Measurements from ENCODE around the gene EFNA5.

Gene EFNA5

DNA sequence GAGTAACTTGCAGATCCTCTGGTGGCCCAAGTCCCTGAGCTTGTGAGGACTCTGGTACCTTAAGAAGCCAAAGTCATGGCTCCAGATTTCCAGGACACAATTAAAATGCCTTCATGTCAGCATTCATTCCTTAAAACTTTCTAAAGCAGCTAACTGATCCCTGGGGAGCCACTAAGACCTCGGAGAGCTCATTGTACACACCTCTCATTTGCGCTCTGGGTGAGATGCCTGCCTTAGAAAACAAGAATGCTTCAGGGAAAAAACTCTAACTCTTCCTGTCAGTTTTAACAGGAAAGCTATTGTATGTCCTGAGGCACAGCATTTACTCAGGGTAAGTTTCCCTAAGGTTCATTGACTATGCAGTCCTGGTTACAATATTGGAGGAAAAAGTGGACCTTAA lies 285.0 kb downstream of the EFNA5 start:
- DNase-seq: no peak

DNA sequence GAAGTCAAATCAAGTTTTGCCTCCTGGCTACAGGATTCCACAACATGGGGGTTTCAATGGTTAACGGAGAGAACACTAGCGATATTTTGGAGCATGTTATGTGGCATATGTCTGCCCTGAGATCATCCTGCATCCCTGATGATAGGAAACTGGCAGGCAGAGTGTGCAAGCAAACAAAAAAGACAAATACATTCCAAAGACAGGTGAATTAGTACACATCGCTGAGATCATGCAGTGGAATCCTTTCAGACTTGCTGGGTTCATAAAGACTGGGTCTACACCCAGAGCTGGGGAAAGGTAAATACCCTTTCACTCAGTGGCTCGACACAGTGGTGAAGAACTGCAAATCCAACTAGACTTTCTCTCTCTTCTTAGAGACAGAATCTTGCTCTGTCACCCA lies 286.5 kb downstream of the EFNA5 start:
- DNase-seq: no peak

DNA sequence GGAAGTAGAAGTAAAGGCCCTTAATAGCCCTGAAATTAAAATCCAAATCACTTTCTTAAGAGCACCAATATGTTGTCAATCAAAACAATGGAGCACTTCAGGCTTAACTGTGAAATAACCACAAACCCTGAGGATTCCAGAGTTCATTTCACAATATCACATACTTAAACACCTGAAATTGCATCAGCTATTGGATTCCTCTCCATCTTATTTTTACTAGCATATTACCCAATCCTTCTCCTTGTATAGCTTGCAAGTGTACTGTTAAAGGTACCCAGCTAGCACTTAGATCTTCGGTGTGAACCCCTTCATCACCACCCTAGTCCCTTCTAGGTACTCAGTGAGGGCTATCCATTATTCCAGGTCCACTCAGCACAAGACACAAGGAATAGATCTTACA lies 287.3 kb downstream of the EFNA5 start:
- DNase-seq: no peak

DNA sequence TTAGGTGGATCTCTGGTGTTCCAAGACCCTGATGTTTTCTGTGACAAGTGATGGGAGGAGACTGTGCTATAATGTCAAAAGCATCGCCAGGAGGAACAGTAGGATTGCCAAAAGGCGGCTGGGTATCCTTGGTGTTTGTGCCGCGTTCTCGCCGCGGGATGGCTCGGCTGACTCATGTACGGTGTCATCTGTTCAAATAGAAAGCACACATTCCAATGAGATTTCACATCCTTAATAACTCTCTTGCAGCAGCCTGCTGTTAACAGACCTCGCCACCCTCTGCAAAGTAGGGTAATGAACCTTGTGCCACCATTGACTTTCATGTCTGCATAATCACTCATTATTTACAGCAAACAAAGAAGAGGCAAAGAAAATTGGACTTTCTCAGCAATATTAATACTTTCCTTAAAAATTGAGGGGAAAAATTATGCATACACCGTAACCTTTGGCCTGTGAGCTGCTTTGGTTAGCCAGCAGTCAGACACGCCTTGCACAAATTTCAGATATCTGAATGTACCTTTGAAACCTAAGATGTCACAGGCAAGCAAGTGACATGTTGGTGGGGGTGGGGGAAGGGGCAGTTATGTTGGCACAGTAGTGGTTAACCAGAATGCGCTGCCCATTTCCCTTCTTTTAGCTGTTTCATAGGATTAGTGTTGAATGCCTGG lies 289.4 kb downstream of the EFNA5 start:
- DNase-seq: no peak

DNA sequence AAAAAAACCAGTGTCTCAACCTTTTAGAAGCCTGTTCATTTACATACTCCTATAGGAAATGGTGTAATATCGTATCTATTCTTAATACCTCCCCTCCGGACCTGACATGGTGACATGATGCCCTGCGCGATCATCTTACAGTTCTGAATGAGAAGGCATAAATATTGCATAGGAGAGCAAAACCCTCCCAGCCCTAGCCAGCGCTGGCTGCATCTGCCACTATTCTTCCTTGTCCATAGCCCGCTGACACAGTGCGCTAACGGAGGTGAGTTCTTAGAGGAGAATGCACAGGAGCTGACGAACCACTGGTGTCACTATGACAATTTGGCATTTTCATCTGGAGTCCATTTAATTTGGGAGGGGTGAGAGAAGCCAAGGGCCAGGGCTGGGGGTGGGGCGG lies 290.1 kb downstream of the EFNA5 start:
- no peak for DNase-seq

DNA sequence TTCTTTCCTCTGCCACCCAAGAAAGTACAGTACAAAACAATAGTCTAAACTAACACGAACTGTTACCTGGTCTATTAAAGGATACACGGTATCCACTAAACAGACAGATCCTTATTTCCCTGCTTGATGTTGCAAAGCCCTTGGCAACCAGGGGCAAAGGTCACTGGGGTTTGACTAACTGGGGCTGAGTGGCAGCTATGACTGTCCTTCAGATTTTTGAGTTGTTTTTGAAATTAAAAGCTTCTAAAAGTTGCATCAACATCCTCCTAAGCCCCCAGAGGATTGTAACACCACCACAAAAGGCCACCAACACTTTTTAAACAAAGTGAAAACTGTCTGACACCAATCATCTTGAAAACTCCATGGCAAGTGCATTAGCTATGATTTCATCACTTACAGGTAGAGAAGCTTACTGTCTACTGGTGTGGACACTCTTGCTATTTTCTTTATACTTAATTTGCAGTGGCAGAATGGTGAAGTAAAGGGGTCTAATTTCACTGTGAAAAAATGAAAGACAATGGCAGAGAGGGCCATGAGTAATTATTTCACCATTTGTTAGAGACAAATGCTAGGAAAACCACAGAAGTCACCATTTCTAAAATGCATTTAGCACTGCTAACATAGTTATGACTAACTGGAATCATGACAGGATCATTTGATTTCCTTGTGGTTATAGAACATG lies 292.4 kb downstream of the EFNA5 start:
- no peak for DNase-seq

DNA sequence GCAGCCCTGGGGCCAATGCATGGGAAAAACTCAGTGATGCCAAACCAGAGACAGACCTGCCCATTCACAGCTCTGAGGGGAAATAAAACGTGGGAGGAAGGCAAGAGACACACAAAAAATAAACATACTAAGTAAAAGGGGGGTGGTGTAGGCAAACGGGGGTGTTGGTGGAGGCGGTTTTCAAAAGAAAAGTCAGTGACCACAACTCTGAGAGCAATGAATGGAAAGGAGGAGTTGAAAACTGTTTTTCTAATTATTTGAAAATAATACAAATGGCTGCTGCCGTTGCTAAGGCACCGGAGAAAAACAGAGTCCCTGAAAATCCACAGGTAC lies 293.5 kb downstream of the EFNA5 start:
- DNase-seq: no peak

DNA sequence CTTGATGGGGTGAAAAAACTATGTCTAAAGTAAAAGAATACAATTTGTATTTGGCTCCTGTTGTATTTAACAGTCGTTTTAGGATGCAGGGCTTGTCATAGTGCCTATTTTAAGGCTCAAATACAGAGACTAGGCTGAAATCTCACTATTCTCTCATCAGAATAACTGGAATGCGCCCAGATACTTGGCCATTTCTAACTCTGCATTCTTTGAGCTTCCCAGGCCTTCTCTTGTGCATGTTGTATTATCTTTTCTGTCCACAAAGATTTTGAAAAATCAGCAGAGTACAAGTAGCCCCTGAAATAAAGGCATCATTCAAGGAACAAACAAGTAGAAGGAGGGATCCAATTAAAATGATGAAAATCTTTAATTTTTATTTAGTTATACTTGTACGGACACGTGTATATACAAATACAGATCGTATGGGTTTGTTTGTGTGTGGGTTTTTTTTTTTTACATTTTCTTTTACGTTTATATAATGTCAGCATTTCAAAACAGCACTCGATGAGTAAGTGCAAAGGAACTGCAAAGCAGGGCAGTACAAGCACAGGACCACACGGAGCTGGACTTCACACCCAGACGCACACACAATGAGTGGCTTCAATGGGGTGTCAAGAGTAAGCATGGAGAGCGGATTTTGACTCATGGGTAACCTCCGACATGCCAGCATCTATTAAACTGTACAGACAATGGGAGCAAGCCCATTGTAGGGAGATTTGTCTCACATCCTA lies 294.0 kb downstream of the EFNA5 start:
- DNase-seq: no peak

DNA sequence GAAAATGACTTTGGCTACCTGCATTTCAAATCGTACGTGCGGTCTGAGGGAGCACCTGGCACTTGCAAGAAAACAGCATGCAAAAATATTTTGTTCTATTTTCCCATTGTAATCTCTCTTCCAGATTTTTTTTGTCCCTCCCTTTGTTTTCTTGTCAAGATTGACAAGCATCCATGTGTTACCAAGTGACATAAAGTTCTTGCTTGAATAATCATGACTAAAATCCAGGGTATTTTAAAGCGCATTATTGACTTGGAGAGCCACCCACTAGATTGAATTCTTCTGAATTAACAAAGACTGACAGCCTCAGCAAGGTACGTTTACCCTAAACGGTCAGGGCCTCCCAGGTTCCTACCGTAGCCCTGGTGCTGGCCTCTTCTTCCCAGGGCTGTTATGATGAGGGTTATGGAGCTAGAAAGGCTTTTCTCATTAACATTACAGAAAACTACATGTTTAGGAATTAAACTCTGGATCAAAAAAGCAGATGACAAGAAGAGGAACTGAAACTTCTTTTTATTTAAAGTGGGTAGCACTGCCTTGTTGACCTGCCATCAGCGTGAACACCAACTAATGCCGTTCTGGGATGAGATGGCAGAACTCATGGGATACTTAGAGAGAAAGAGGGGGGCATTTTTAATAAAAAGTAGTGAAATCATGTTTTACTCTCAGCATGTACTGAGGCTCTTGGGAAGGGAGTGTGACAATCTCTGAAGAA lies 297.0 kb downstream of the EFNA5 start:
- DNase-seq: no peak

DNA sequence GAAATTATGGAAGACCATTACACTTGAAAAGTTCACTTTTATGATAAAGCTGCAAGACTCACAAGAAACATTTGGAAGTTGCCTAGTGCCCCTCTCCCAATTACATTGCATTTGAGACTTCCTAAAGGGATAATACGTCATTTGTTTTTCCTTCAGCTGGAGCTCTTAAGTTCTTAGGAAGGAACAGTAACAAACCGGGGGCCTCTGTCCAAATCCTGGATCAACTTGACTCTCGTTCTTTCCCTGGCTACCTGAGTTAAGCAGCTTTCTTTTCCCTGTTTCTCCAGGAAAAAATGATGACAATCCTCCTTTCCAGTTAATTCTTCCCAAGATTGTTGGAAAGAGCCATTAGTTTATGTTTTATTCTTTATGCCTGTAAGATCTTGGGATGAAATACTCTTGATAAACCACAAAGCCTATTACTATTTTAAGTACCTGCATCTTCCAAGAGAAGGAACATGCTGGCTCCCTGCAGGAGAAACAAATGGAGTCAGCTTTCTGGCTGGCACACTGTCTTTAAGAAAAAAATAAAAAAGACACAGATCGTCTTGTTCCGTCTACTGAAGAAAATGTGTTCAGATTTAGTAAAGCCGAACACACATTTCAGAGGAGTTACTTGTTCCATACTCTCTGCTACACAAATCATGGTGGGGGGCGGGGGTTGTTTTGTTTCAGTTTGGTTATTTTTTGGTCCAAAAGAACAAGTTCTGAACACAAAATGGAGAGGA lies 297.9 kb downstream of the EFNA5 start:
- DNase-seq: no peak

DNA sequence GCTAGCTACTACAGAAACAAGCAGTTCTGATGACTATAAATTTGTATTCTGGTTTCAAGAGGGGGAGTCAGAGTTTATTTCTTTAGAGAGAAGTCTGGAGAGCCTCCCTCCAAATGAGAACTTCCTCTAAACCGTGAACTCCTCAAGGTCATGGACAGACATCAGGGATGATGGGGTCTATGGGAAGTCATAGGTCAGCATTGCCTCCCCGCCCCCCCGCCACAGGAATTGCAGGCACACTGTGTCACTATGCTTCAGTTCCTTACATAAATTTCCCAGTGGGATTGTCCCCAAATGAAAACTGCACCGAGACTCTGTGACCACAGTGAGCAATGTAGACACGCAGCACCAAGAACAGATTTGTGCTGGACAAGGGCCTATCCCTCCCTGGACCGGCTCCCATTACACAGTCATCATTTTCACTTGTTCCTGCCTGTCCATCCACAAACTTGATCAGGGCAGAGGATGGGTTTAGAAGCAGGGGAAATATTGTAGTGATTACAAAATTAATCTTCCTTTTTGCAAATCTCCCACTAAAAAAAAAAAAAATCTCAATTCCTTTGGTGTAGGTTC lies 300.3 kb downstream of the EFNA5 start:
- no peak for DNase-seq

DNA sequence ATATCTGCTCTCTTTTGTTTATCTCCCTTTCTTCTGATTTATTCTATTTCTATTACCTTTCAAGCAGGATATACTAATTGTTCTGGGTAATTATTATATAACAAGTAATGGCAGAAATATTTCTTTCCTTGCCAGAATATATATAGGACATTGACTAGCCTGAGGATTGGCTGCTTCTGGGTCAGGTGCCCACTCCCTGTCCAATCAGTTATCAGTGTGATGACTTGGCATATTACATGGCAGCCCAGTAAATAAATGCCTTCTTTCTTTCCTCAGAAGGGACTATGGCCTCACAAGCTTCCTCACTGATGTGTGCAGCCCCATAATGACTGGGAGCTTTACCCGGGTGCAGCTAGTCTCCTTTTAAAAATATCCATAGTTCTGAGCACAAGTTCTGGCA lies 301.1 kb downstream of the EFNA5 start:
- DNase-seq: no peak

DNA sequence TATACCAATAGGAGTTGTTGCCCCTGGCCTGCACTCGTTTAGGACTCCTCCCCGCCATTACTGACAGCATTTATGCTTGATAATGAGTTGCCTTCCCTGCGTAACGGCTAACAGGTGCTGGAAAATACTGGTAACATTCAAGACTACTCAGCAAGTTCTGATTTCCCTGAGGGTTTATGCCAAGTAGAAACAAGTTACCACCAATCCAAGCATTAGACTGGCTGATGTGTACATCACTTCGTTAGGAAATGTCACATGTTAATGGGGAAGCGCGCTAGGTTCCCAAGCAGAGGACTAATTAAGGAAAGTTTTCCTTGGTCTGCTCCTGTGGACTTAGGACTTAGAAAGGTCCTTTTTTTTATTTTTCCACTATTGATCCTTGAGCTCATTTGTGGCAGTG lies 302.1 kb downstream of the EFNA5 start:
- DNase-seq: no peak

DNA sequence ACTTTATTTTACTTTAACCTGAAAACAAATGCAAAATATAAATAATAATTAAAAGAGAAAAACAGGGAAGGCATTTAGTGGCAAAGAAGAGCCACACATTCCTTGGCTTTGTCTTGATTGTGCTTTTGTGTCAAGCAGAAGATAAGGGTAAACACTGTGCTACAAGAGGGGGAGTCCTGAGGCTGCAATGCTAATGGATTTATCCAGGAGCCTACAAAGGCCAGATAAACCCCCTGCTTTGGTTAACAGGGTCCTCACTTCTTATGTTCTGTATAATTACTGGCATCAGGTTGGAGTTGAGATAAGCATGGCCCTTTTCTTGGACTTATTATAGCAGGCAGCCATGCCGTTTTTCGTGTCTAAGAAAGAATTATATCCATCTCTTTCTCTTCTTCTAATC lies 302.8 kb downstream of the EFNA5 start:
- DNase-seq: no peak

DNA sequence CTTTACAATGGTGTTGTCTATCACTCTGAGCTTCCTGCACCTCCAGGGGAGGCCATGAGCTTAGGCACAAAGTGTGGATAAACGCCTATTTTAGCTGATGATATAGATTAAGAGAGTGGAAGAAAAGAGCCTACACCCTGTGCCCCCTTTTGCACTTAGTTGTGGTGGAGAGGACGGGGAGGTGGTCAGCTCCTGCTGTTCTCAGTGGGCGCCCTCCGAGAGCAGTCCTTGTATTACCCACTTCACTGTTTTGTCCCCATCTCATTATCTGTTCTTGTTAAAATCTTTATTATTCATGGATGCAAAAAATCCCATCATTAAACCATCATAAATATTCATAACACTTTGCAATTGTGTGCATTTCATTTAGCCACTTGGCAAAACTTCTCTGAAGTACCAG lies 303.3 kb downstream of the EFNA5 start:
- no peak for DNase-seq

DNA sequence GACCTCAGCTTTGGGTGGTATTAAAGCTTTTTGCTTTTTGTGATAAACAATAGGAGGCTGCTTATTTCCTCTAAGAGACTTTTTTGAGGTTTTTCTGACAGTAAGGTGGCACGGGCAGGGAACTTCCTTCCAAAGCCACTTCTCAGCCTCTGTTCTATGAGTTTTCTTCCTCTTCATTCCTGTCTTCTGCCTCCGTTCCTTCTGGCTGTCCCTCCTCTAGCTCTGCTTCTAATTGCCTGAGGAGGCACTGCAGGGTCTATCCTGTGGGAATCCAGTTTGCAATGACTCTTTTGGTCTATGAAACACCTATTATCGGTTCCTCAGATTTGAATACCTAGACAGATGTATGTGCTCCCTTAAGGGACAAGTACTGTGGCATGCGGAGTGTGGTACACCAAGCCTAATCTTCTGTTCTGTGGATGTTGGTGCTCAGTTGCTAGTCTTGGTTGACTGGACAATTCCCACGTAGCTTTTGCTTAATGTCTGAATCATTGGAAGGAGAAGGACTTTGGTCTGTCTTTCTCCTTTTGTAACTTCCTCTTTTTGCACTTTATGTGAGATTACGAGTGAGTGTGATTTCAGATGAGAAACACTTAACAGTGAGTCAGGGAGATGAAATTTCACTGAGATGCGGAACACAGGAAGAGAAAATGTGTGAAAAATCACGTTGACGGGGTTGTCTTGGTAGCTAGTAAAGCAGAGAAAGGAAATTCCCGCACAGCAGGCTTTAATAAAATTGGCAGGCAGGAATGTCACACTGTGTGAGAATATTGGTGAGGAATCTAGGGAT lies 305.2 kb downstream of the EFNA5 start:
- DNase-seq: no peak

DNA sequence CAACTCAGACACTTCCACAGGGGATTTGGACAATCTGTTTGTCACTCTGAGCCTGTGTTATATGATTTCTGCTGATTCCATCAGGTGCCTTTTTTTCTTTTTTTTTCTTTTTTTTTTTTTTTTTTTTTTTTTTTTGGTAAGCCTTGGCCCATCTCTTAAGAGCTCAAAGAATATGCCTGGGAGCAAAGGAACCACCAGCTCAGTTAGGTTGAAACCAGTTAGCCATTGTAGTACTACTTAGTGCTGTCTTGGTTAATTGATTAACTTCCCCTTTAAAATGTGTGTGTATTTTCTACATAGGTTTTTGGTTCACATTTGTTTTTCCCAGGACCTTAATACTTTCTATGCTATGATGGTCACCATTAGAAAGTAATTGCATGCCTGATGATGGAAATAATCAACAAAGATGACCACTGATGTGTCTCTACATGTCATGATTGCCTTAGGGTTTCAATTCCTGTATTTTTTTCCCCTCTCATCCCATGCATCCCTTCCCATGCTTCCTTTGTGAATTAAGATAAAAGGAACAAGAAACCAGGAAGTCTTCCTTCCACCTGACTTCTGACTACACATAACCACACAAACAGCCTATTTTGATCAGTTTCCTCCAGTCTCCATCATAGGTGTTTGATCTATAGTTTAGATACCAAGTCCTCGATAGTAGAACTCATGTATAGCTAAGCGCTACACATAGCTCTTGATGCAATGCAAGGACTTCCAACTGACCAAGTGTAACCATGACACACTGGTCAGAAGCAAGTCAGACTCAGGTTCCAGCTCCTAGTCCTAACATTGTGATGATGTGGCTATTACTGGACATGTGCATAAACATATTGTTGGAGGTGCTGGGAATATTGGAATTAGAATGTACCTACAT lies 306.1 kb downstream of the EFNA5 start:
- no peak for DNase-seq

DNA sequence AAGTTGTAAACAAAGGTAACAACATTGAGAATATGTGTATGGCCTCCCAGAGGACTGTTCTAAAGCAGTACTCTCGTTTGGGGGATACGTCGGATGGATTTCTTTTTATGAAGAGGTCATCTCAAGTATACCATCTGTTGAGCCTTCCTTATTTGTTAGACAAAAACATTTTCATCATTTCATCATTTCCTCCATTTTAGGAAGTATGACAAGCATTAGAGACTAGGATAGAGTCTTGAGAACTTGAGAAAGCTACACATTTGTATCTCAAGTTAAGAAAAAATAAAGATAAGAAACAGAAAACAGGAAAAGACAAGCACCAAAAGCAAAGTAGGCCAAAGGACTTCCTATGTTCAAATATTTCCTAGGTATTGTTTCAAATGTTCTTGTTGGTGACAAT lies 307.0 kb downstream of the EFNA5 start:
- no peak for DNase-seq

DNA sequence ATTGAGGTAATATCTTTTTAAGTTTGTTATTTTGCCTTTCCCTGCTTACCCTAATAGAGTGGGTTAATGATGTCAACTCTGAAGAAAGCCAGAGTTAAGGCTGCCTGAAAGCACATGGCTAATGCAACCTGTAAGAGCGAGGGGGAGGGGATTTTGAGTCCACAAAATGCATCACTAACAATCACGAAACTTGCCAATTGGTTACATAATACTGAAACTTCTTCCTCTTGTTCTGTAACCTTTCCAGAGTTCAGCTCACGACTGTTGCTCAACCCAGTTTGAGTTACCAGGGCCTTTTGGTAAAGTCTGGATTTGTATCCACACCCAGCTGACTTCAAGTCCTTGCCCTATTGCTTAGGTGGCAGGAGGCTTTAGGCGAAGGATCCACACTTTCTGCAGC lies 308.8 kb downstream of the EFNA5 start:
- no peak for DNase-seq

DNA sequence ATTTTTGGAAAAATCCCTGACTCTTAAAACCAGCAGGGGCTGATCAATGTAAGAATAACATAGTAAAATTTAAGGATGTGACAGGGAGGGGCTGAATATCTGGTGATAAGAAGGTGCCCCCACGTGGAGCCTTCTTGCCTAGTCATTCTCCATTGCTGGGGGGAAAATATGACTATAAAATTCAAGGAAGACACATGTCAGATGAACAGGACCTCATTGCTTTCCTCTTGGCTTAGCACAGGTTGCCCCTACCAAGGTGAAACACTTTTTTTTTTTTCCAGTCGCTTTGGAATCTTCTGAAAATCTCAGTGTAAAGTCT lies 310.9 kb downstream of the EFNA5 start:
- no peak for DNase-seq

Measured in NCI-H1930 (cell line).